NB4 (cell line): ENCODE data around the gene DCX.

Source experiments
- DNase-seq: peaks from one replicate; pipeline ENCODE4 v3.0.0; 2010; ENCODE audit warnings: low read depth
- H3K4me3 ChIP-seq: one replicate; pipeline ENCODE4 v1.5.1; 2011; ENCODE audit warnings: mild to moderate bottlenecking, low read depth, low read length, moderate library complexity
- POLR2A ChIP-seq: IDR thresholded peaks from 2 replicates; pipeline ENCODE4 v1.6.1; 2011; ENCODE audit warnings: mild to moderate bottlenecking; ENCODE audit not compliant: insufficient read length; ENCODE audit errors: extremely low read depth
- TF ChIP-seq, protein P1 (sequence below): IDR thresholded peaks from one replicate; pipeline ENCODE4 v1.5.1; 2012; ENCODE audit warnings: low read depth, low read length
- TF ChIP-seq, protein P2 (sequence below): IDR thresholded peaks from 2 replicates; pipeline ENCODE4 v1.6.1; 2011; ENCODE audit warnings: low read depth, low read length

The DCX gene

DNA sequence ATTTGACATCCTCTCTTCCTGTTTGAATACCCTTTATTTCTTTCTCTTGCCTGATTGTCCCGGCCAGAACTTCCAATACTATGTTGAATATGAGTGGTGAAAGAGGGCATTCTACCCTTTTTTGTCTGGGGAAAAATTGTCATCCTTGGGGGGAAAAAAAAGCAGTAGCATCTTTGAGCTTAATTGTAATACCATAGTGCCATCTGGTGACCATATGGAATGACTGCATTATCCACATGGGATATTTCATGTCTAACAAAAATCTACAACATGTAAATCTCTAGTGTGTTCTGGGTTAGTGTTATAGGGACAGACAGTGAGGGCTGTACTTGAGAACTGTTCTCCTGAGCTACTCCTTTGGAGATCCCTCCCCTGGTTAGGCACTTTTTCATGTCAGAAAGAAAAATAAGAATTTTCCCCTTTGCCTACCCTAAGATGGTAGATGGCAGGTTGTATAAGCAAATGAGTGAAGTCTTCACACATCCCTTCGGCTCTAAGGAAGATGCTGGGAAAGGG, 167.7 kb downstream of the DCX start:
- peak; percentile 21 for DNase-seq

More for the DNA sequence above, 167.7 kb downstream of the DCX start:
- TF ChIP-seq POLR2A: no peak
- TF ChIP-seq, protein P1, sequence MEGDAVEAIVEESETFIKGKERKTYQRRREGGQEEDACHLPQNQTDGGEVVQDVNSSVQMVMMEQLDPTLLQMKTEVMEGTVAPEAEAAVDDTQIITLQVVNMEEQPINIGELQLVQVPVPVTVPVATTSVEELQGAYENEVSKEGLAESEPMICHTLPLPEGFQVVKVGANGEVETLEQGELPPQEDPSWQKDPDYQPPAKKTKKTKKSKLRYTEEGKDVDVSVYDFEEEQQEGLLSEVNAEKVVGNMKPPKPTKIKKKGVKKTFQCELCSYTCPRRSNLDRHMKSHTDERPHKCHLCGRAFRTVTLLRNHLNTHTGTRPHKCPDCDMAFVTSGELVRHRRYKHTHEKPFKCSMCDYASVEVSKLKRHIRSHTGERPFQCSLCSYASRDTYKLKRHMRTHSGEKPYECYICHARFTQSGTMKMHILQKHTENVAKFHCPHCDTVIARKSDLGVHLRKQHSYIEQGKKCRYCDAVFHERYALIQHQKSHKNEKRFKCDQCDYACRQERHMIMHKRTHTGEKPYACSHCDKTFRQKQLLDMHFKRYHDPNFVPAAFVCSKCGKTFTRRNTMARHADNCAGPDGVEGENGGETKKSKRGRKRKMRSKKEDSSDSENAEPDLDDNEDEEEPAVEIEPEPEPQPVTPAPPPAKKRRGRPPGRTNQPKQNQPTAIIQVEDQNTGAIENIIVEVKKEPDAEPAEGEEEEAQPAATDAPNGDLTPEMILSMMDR: peak; percentile 17
- TF ChIP-seq, protein P2, sequence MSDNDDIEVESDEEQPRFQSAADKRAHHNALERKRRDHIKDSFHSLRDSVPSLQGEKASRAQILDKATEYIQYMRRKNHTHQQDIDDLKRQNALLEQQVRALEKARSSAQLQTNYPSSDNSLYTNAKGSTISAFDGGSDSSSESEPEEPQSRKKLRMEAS: 0 out of 2 replicates have a peak, but pooled peaks have one; percentile 14
- H3K4me3 ChIP-seq: no peak overlapping the region
